ENCODE data around the gene DDX31.

Gene DDX31

DNA sequence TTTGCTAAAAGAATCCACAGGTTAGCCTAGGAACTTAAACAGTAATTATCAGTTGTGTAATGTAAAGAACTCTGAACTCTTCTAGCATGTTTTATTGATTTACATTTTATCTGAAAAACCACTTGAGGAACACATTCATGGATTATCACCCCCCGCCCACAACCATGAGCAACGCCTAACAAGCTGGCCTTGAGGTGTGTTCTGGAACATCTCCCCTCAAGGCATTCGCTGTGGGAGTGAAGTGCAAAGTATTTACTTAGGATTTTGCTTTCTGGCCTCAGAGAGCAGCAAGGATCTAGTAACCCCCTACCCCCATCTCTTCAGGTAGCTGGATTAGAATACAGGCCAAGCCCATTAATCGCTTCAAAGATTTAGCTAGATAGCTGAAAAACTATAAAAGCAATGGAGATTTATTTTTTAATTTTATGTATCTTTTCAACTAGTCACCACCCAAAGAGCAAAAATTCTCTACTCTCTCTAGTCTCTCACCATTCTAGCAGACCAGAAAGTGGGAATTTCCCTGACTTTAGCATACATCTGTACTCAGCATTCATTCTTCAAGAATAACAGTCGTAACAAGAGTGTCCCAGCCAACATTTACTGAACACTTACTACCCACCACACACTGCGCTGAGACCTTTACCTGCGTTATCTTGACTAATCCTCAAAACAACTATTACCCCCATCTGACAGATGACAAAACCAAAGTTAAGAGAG is 37.2 kb downstream of the DDX31 start:
- no peak for DNase-seq

DNA sequence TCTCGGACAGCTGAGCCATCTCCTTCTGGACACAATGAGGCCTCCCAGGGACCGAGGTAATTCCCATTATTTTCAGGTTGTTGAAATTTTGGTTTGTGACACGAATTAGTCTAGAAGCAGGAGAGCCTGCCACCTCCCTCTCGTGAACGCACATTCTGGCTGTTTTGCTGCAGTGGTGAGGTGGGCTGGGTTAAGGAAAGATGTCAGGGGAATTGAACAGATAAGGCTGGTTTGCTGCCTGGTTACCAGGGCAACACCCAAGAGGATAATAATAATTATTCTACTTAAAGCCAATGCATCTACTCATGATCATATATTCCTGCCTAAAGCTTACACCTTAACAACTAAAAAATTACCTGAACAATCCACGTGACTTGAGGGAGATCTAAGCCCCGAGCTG is 38.1 kb downstream of the DDX31 start:
- no peak for DNase-seq

DNA sequence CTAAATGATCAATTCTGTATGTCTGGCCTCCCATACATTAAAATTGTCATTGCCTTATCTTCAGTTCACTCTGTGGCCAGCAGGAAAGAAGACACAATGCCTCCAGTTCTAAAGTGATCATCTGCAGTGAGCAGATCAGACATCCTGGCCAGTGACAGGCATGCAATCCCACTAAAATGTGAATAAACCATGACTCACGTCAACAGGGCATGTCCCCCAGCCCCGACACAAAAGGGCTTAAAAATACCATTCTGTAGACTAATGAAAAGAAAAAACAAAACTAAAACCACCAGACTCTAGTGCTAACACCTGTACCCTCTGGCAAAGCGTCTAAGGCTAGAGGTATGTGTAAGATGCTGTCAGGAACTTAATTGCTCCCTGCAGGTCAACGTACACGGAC is 38.5 kb downstream of the DDX31 start:
- DNase-seq: no peak

DNA sequence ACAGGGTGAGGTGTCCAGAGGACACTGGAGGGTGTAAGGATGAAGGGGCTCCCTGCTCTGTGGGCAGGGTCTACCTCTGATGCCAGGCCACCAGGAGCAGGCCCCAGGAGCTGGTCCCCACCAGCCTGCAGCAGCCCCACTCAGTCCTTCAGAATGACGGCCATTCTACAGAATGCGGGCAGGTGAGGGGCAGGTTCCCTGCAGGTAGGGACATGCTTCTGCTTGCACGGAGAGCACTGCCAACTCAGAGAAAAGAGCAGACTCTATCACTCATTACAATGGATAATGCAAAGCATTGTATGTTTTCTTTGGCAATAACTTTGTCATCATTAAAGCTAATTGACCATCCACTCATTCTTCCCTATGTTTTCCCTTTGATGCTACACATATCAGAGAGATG is 39.0 kb downstream of the DDX31 start:
- no peak for DNase-seq

DNA sequence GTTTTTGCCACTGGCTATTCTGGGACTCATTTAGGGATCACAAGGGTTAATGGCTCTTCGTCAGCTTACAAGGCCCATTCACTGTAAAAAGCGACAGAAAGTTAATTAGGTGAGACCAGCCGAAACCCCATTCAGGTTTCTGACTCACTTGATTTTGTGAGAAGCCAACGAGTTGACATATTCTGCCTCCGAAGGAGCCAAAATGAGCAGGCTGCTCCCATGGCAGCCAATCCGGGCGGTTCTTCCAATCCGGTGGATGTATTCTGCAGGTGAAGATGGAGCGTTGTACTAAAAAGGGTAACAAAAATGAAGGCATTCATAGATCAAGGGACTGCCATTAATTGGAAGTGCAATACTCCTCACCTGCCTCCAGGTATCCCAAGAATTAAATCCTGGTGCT is 39.7 kb downstream of the DDX31 start:
- DNase-seq: no peak

DNA sequence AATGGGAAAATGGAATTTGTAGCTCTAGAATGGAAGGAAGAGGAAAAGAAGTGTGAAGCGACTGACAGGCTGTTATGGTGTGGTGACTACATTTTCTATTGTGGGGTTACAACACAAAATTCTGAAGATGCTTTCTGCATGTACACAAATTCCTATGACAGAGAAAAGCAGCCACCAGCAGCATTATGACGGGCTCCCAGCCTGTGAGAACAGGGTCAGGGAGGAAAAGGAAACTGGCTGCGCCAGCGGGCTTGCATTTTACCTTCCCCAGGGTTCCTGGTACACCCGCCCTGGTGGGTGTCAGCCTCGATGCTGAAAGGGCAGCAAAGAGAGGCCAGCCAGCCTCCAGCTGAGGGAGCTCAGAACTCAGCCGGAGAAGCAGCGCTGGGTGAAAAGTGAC is 41.0 kb downstream of the DDX31 start:
- DNase-seq: no peak

DNA sequence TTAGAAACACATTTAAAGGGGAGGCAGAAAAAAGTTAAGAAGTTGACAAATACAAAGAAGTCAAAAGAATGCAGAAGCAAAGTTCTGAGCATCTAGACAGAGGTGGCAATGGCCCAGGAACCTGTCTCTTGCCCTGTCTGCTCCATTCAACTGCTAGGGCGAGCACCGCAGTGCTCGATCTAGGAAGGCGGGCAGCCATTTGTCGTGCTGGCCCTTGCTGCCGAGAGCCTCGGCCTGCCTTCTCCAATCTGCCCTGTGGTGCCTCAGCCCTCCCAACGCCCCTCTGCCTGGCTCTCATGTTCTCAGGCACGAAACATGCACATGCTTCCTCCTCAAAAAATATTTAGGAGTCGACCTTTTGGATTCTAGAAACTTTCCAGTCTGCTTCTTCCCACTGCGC is 42.2 kb downstream of the DDX31 start:
- no peak for DNase-seq

DNA sequence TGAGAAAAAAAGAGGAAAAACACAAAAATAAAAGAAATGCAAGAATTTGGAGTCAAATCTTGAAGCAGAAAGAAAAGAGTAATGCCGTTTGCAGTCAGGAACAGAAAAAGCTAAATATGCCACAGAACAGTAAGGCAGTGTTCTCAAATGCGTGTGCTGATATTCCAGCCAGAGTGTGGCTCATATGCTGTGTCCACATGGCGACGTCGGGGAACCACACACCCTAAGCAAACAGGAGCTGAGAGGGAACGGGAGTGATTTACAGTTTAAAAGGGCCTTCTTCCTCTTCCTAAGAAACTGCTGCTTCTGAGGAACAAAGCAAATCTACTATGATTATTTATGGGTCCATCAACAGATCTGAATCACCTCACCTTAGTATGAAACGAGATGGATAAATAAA is 42.7 kb downstream of the DDX31 start:
- no peak for DNase-seq

DNA sequence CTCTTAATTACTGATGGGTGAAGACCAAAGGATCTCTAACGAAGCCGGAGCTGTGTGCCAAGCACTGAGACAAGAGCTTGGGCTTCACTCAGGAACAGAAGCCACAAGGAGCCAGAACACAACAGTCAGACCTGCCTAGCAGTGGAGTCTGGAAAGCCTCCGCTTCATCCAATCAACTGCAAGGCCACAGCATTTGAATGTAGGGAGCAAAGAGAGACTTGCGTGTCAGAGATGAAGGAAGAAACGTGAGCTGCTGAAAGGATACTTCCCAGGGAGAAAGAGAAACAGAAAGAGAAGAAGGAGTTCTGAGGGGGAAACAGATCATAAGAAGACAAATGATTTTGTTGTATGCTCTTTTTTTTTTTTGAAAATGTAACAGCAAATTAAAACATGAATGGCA is 43.5 kb downstream of the DDX31 start:
- DNase-seq: no peak

DNA sequence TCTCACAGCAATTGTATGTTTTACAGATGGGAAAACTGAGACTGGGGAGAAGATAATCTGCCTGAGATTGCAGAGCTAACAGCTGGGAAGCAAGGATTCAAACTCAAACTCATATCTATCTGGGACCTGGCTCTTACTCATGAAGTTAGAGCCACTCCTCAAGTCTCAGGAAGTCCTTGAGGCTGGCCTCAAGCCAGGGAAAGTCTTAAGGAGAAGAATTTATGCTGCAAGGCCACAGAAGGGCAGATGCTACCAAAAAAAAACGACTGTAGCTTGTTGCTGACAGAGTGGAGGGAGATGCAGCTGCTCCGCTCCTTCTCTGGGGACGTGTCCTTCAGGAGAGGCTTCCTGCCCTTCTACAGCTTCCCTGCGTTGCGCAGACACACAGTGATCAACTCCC is 47.6 kb downstream of the DDX31 start:
- no peak for DNase-seq

DNA sequence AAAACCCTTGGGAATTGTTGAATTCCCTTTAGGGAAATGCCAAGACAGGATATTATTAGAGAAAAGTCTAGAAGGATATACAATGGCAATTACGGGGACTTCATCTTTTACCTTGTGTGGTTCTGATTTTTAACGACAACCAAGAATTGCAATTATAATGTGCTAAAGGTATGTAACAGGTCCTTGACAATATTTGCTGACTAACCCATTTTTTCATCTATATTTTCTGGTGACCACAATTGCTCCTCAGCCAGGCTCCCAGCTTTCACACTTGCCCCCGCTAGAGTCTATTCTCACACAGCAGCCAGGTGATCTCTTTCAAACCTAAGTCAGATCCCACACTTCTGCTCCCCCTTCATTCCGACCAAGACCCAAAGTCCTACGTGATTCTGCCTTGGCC is 53.1 kb downstream of the DDX31 start:
- no peak for DNase-seq

DNA sequence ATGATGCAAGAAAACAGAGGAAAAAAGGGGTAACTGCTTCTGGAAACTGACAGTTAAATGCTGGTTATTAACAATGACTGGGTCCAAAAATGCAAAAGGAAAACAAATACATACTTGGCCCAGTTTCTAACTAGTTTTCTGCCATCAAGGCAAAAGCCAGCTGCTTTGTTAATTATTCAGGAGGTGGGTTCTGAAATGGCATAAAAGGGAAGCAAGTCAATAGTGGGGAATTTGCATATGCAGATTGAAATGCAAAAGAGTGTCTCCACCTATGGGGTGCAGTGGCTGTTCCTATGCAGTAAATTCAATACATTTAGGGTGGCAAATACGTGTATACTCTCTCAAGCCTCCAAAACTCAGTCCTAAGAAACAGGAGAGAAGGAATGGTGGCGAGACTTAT is 54.0 kb downstream of the DDX31 start:
- peak; percentile 80 for DNase-seq

DNA sequence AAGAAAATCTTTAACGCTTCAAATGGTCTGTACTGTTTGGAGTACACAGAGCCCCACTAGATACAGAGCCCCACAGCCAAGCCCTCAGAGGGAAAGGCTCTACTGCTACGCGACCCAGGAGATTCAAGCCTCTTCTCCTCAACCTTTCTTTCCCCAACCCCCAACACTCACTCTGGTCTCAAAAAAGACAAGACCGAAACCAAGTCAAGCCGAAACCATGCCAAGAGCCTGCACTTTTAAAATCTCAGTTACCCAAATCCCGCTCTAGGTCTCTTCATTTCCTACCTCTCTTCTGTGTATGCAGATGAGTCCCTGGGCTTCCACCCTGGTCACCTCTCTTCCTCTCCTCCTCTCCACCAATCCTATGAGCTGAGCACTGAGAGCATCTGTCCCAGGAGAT is 55.5 kb downstream of the DDX31 start:
- DNase-seq: no peak

DNA sequence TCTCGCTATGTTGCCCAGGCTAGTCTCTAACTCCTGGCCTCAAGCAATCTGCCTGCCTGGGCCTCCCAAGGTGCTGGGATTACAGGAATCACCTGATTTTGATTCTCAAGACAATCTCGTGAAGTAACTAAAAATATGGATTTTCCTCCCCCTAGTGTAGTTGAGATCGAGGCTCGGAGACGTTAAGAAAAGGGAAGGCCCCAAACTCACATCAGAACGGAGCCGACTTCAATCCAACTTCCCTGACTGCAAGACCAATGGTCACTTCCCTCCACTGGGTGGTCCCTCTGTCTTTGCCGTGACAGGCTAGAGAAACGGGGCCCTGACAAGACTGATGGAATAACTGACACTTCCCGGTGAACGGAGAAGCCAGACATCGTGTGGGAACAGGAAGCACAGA is 59.1 kb downstream of the DDX31 start:
- no peak for DNase-seq

DNA sequence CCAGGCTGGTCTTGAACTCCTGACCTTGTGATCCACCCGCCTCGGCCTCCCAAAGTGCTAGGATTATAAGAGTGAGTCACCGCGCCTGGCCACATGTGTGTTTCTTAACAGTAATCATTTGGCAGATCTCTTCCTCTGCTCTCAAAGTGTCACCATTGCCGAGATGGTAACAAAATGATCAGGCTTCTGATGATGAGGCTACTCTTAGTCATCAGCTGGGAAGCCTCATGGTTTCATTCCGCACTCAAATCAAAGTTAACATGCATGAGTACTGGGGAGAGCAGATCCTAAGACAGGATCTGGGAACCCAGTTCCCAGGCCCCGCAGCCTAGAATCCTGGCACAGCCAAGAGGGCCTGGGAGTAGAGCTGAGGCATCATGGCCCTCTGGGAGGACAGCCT is 60.0 kb downstream of the DDX31 start:
- DNase-seq: no peak

DNA sequence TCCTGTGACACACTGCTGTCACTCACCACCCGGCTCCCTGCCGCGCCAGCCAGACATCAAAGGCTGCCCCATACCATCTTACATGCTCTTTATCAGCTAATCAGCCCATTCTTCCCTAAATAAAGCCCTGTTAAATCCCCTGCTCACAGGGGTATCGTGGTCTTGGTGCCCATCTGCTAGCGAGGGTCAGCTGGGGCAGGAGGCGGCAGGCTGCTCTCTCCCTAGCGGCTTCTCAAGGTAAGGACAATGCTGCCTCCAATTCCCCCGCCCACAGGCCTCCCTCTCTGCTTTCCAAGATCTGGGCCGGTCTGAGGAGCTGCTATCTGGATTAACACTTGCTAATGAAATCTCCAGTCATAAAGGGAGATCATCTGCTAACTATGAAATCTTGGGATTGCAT is 60.6 kb downstream of the DDX31 start:
- no peak for DNase-seq

DNA sequence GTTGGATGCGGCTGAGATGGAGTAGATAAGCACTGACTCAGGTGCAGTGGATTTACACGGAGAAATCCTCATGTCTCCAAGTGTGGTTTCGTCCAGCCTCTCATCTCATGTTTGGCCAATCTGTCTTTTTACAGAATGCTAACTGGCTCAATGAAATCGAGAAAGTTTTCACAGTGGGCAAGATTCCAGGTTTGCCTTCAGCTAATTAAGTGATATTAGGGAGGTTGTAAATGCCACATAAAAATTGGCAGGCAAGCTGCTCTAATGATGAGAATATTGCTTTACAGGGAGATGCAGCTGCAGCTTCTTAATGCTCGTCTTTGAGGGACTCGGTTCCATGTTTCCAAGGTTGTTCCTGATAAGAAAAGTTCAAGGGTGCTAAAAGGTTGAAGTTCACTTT is 63.7 kb downstream of the DDX31 start:
- no peak for DNase-seq

DNA sequence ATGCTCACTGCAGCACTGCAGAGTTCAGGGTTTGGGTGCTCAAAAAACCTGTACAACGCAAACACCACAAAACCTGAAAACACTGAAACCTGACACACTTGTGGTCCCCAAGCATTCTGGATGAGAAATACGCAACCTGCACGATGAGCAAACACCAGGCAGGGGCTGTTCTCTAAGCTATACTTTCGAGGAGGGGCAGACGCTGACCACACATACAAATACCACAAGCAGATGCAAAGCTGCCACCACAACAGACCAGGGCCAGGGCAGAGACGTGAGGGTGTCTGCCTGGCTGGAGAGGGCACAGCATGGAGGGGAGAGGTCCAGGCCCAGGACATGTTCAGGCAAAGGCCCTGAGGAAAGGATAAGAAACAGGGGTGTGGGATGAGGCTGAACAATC is 64.4 kb downstream of the DDX31 start:
- no peak for DNase-seq

DNA sequence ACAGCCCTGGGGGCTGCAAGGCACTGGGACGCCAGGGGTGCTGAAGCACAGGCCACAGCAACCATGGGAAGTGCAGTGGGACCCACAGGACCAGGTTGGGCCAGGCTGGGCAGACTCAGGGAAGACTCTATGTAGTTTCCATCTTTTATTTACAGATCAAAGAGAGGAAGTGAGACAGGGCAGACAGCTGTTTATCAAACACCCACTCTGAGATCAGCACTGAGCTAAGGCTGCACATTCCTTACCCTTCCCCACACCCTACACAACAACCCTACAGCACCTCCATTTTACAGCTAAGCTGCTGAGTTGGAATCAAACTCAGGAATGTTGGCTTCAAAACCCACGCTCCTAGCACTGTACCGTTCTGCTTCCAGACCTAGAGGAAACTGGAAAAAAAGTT is 67.6 kb downstream of the DDX31 start:
- no peak for DNase-seq

DNA sequence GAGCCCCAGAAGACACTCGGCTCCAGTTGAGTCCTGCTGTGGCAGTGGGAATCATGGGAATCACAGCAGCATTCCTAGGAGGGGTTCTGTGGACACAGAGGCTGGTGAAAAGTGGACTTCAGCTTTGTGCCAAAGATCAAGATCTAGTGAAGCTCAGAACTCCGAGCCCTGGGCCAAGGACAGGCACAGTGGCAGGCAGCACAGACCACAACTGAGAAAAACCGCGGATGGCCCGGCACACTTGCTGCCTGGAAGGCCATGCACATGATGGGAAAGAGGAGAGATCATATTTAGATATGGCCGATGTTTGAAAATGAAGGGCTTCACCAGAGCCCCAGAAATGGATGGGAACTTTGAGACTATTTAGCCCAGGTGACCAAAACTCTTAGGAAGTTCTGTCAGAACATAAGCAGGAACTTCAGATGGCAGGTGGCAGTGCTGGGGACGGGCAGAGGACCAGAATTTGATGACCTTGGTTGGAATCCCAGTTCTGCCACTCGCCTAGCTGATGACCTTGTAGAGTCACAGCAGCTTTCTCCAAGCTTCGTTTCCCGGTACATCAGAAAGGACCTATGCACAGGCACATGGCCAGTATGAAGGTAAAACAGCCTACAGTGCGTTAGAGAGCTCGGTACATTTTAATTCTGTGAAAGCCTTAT is 69.3 kb downstream of the DDX31 start:
- no peak for DNase-seq

DNA sequence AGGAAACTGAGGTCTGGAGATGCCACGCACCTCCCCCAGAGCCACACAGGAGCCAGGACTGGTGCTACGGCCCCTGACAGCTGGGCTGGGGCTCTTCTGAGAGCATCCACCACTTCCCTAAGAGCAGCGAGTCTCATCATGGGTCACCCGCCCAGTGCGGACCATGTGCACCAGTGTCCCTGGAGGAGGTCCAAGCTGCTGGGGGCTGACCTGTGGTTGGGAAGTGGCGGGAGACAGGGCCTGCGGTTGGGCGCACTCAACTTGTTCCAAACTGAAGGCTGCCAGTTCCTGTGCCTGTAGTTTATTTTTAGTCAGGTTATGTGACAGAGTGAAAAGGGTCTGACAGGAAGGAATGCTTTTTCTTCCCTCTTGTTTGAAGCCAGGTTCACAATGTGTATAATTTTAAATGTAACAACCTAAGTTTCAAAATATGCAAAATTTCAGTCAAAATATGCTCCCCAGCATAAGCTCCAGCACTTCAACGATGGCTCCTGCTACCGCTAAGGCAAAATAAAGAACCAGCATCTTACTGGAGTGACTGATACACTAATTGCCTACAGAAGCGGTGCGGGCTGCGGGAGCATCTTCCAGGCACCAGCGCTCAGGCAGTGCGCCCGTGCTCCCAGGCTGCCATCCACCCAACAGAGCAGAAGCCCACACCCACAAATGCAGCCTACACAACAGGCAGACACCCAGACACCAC is 72.6 kb downstream of the DDX31 start:
- no peak for DNase-seq

DNA sequence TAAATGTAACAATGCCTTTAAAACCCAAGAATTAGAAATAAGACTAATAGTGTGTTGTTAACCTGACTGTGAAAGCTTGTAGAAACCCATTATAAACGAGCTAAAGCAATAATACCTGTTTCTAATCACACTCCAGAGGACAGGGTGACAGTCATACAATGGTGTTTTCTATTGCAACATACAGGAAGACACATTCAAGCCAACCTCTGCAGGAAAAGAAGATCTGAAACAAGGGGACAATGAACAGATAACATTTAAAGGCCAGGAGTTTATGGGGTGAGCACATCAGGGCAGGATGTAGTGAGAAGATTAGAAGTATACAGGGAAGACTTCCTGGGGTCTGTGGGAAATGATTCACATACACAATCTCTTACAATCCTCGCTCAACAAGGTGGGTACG is 73.6 kb downstream of the DDX31 start:
- no peak for DNase-seq

DNA sequence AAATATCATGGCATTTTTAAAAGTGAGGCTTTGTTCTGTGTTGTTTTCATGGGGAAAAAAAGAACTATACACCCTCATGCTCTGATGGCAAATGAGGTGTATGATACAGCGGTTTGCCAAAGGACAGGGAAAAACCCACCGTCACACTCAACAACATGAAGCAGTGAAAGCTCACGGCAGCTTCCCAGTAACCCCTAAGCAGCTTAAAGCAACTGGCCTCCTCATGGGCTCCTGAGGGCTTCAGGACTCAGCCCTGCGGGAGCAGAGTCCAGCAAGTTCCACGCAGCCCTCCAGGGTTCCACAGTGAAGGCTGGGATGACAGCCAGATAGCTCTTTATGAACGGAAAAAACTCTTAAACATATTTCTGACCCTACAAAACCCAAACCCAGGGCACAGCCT is 74.5 kb downstream of the DDX31 start:
- DNase-seq: no peak

DNA sequence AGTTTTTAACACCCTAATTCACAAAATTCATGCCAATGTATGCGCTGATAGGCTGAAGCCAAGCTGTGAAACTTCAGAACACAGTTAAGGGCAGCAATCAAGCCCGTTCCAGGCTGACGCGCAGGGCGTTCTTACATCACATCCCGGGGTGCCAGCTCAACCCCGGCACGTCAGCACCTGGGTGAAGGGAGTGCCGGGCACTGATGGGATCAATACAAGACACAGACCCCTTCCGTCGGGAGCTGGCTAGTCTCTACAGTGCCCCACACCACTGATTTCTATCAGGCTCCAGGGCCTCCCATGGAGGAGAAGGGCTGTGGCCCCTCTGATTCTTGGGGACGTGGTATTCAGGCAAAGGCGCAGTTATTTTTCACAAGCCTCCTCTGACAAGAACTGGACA is 75.4 kb downstream of the DDX31 start:
- no peak for DNase-seq

DNA sequence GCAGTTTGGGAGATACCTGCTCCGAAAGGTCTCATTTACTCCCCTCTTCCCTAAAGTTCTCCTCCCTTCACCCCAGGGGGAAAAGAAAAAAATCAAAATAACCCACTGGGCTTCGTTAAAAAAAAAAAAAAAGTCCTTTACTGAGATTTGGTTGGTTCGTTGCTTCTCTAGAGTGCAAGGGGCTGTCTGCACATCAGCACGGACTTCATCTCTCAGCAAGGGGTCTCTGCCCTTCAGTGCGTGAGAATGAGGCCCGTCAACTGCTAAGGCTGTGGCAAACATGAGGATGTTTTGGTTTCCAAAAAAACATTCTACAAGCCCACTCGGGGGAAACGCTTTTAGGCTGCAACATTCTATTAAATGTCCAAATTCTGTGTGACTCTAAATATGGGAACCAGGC is 77.3 kb downstream of the DDX31 start:
- no peak for DNase-seq
